Measurements from ENCODE around the gene LYPD4. TPM values are rescaled to one million over a fixed set of nuclear protein-coding genes. Genes with fewer than 3 reads are reported as not detected.
A peak's percentile ranks its signal among the peaks of the same experiment; 100 is the strongest.
"Not testable (repeated sequence)": the region's sequence is repeated elsewhere in the genome, so short reads cannot be mapped to it uniquely, and the experiment has no call there.

The LYPD4 gene
- total RNA-seq, 3 donors from 2014 or later, result not detected

DNA sequence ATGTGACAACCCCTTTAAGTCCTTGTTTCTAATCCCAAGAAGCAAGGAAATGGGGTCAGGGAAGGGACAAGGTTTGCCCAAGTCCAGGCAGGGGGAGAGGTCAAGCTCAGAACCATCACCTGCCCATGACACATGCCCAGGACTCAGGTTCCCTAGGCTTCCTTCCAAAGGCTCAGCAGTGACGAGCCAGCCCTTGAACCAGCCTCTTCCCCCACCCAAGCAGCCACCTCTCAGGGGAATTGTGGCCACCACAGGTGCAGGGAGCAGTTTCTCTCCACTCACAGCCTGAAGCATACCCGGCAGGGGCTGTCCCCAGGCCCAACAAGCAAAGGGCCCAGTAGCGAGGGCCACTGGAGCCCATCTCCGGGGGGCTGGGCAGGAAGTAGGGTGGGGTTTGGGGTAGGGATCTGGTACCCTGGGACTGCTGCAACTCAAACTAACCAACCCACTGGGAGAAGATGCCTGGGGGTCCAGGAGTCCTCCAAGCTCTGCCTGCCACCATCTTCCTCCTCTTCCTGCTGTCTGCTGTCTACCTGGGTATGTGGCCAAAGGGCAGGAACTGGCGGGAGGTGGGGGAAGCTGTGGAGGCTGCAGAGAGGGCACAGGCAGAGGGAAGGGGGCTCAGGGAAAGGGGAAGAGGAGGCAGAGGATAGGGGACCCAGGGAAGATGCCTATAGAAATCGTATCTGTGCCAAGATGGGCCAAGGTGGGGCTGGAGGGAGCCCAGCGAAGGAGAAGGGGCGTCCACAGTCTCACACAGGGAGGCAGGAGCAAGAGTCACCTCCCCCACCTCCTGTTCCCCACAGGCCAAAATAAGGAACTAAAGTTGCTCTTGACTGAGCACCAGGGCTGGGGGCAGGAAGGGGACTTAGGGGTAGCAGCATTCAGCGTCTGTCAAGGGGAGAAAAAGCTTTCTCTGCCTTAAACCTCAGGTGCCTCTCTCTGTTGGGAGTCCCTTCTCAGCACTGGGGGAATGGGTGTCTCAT lies 32.7 kb upstream of the LYPD4 start, which contains the start of gene CD79A:
TSS of gene CD79A (plus strand) at position 433 of the 986 bp plus-strand sequence. CDS start at position 459, 26 bp downstream.
- TF ChIP-seq, protein P1, sequence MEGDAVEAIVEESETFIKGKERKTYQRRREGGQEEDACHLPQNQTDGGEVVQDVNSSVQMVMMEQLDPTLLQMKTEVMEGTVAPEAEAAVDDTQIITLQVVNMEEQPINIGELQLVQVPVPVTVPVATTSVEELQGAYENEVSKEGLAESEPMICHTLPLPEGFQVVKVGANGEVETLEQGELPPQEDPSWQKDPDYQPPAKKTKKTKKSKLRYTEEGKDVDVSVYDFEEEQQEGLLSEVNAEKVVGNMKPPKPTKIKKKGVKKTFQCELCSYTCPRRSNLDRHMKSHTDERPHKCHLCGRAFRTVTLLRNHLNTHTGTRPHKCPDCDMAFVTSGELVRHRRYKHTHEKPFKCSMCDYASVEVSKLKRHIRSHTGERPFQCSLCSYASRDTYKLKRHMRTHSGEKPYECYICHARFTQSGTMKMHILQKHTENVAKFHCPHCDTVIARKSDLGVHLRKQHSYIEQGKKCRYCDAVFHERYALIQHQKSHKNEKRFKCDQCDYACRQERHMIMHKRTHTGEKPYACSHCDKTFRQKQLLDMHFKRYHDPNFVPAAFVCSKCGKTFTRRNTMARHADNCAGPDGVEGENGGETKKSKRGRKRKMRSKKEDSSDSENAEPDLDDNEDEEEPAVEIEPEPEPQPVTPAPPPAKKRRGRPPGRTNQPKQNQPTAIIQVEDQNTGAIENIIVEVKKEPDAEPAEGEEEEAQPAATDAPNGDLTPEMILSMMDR (IDR thresholded peaks at IDR 0.05), result no peak
- H3K4me3 ChIP-seq, result no peak within 1 kb of the TSS
- intact Hi-C loops (cut with DNase I, micrococcal nuclease), result no loop called here
- ATAC-seq, result peak; percentile 46
- no peaks in the 10 kb centered on the region for H3K36me3 ChIP-seq (ENCODE audit: low read depth)
- peaks cover 13% of the 10 kb centered on the region for H3K4me1 ChIP-seq (ENCODE audit: low read depth)
- no peaks in the 10 kb centered on the region for H3K9me3 ChIP-seq
- peak in 1 of 3 donors; percentile 85 for DNase-seq

DNA sequence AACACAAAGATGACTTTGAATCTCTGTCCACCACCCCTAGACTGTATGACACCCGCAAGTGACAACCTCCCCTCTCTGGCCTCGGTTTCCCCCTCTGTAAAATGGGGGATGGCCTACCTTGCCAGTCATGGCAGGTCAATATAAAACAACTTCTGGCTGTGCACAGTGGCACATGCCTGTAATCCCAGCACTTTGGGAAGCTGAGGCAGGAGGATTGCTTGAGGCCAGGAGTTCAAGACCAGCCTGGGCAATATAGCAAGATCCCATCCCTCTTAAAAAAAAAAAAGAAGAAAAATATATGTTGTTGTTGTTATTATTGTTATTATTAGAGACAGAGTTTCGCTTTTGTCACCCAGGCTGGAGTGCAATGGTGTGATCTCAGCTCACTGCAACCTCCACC lies 31.5 kb upstream of the LYPD4 start:
- intact Hi-C loops (cut with DNase I, micrococcal nuclease), result not testable (repeated sequence)
- H3K4me1 ChIP-seq (ENCODE audit: low read depth), result peaks cover 15% of the 10 kb centered on the region

DNA sequence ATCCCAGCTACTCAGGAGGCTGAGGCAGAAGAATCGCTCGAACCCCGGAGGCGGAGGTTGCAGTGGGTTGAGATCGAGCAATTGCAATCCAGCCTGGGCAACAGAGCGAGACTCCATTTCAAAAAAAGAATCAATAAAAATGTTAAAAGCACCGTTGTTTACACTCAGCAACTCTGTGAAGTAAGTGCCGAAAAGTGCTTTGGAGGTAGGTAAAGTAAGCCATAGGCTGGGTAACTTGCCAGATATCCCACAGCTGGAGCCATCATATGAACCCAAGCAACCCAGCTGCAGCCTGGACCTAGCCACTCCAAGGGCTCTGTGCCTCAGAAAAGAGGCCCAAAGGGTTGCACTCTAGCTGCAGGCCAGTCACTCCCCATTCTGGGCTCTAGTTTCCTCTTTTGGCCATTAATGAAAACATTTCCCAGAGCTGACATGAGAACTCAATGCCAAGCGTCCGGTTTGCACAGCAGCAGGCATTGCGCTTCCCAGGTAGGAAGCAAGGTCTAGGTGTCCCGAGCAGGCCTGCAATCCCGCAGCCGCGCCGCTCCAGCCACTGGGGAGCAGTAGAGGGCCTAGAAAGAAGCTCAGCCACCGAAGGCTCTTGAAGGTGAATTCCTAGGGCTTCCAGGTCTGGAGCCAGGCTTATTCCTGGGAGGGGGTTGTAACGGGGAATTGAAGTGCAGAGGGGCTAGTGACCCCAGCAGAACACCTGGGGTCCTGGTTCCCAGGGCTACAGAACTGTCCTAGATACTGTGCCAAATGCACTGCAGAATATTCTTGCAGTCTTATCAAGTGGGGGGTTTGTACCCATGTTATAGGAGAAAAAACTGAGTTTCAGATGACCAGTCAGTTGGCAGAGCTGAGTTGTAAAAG lies 28.5 kb upstream of the LYPD4 start:
- Histone ChIP-seq H3K4me1 (ENCODE audit: low read depth) (peaks cover 30% of the 10 kb centered on the region), H3K9me3 (no peaks in the 10 kb centered on the region), H3K4me3 (no peak overlapping the region), H3K36me3 (ENCODE audit: low read depth) (peaks cover 3% of the 10 kb centered on the region)
- TF ChIP-seq, protein P1 (IDR thresholded peaks at IDR 0.05), result peak; percentile 80
- intact Hi-C loops (cut with DNase I, micrococcal nuclease), result loop anchor here (5.0 kb wide), 1 partner anchor 79 kb away; no protein-coding TSS in a partner anchor
- peak; percentile 78 for ATAC-seq
- DNase-seq, result peak; percentile 85 to 92 (median 92)

More for the DNA sequence above, 31.5 kb upstream of the LYPD4 start:
- not testable (repeated sequence) for H3K4me3 ChIP-seq; DNase-seq; H3K9me3 ChIP-seq; ATAC-seq; H3K36me3 ChIP-seq (ENCODE audit: low read depth)

DNA sequence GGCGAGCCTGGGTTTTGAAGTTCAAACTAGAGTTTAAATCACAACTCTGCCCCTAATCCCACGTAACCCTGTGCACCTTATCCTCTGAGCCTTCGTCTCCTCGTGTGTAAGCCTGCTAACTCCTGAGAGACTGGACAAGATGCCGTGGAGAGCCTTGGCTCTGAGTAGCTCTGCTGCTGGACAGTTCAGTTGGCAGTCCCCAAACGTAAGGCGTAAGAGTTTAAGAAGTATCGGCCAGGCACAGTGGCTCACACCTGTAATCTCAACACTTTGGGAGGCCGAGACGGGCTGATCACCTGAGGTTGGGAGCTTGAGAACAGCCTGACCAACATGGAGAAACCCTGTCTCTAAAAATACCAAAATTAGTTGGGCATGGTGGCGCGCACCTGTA lies 27.9 kb upstream of the LYPD4 start:
- H3K9me3 ChIP-seq, result no peaks in the 10 kb centered on the region
- H3K36me3 ChIP-seq (ENCODE audit: low read depth), result peaks cover 3% of the 10 kb centered on the region
- intact Hi-C loops (cut with DNase I, micrococcal nuclease), result loop anchor here (5.0 kb wide), 1 partner anchor 80 kb away; no protein-coding TSS in a partner anchor
- peaks cover 36% of the 10 kb centered on the region for H3K4me1 ChIP-seq (ENCODE audit: low read depth)
- TF ChIP-seq, protein P1 (IDR thresholded peaks at IDR 0.05), result no peak
- no peak for ATAC-seq
- no peak overlapping the region for H3K4me3 ChIP-seq
- DNase-seq, result peak in 1 of 3 donors; percentile 36

DNA sequence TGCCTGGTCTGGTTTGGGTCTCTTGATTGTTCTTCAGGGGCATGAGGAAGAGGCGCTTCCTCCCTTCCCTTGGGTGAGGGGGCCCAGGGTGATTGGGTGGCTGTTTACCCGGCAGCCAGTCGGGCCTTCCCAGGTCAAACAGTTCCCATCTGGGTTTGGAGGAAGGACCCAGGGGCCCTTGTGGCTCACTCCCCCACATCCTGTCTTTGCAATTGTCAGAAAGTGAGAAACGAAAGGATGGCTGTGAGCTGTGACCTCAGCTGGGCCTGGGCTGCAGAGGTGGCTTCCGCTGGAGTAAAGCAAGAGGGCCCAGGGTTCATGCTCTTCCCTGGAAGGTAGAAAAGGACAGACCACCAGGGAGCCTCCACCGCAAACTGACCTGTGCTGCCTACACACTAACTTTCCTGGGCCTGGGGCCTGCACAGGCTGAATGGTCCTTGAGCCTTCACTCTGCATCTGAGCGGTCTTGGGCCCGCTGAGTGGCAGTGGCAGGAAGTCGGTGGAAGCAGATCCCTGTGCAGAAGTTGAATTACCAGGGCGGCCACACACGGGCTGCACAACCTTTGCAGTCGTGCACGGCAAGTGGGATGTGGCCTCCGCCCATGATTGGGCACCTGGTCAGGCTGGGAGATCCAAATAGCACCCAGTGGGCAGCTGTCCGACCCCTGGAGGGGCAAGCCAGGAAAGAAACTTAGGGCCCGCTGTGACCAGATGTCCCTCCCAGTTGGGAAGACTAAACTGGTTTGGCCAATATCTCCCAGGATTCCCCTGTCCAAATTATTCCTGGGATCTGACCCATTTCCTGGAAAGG lies 27.3 kb upstream of the LYPD4 start:
- TF ChIP-seq, protein P1 (IDR thresholded peaks at IDR 0.05), result no peak
- intact Hi-C loops (cut with DNase I, micrococcal nuclease), result loop anchor here (5.0 kb wide), 1 partner anchor 81 kb away; no protein-coding TSS in a partner anchor
- DNase-seq, result peak; percentile 55 to 83 (median 62)
- peak; percentile 59 for ATAC-seq
- Histone ChIP-seq H3K36me3 (ENCODE audit: low read depth) (peaks cover 3% of the 10 kb centered on the region), H3K9me3 (no peaks in the 10 kb centered on the region), H3K4me3 (no peak overlapping the region), H3K4me1 (ENCODE audit: low read depth) (peaks cover 41% of the 10 kb centered on the region)

All from mucosa of descending colon (tissue), 3 donors.